H9 (cell line): Measurements from ENCODE around the gene BRF1. TPM values are rescaled to one million over a fixed set of nuclear protein-coding genes. Genes with fewer than 3 reads are reported as not detected.

Experiments
- DNase-seq: peaks from one replicate; pipeline ENCODE4 v3.0.0-alpha.2; 2017
- H2AFZ ChIP-seq: one replicate; pipeline ENCODE4 v1.6.1; 2013; ENCODE audit warnings: mild to moderate bottlenecking, low read length, control low read depth, moderate library complexity
- H2AK5ac ChIP-seq: 2 replicates; pipeline ENCODE4 v1.6.1; 2013; ENCODE audit warnings: low read length, control low read depth, mixed read lengths; ENCODE audit not compliant: insufficient read length
- H2BK120ac ChIP-seq: one replicate; pipeline ENCODE4 v1.6.1; 2013; ENCODE audit warnings: low read depth, mild to moderate bottlenecking, low read length, control low read depth, inconsistent platforms; ENCODE audit not compliant: poor library complexity, severe bottlenecking
- H2BK12ac ChIP-seq: 2 replicates; pipeline ENCODE4 v1.6.1; 2013; ENCODE audit warnings: low read length, control low read depth, mixed read lengths, low read depth; ENCODE audit not compliant: insufficient read length
- H2BK15ac ChIP-seq: 2 replicates; pipeline ENCODE4 v1.6.1; 2013; ENCODE audit warnings: low read depth, low read length, control low read depth
- H2BK20ac ChIP-seq: one replicate; pipeline ENCODE4 v1.6.1; 2013; ENCODE audit warnings: low read depth, mild to moderate bottlenecking, low read length, control low read depth, inconsistent platforms; ENCODE audit not compliant: poor library complexity, severe bottlenecking
- H2BK5ac ChIP-seq: 2 replicates; pipeline ENCODE4 v1.6.1; 2013; ENCODE audit warnings: low read length, control low read depth, mixed read lengths; ENCODE audit not compliant: insufficient read length
- H3K14ac ChIP-seq: 2 replicates; pipeline ENCODE4 v1.6.1; 2013; ENCODE audit warnings: low read length, control low read depth; ENCODE audit not compliant: insufficient read depth
- H3K18ac ChIP-seq: 2 replicates; pipeline ENCODE4 v1.6.1; 2013; ENCODE audit warnings: low read depth, mild to moderate bottlenecking, mixed read lengths, low read length, control low read depth; ENCODE audit not compliant: insufficient read length
- H3K23ac ChIP-seq: 2 replicates; pipeline ENCODE4 v1.6.1; 2013; ENCODE audit warnings: low read length, control low read depth, mixed read lengths, low read depth; ENCODE audit not compliant: insufficient read length
- H3K23me2 ChIP-seq: 2 replicates; pipeline ENCODE4 v1.6.1; 2013; ENCODE audit warnings: low read depth, mild to moderate bottlenecking, mixed read lengths, low read length, control low read depth; ENCODE audit not compliant: insufficient read length, poor library complexity, severe bottlenecking
- H3K27ac ChIP-seq: 2 replicates; pipeline ENCODE4 v1.5.1; 2013; ENCODE audit warnings: low read length, control low read depth, mixed read lengths, low read depth; ENCODE audit not compliant: insufficient read length
- H3K27me3 ChIP-seq: 2 replicates; pipeline ENCODE4 v1.6.1; 2013; ENCODE audit warnings: low read length, control low read depth, inconsistent platforms; ENCODE audit not compliant: insufficient read depth
- H3K4ac ChIP-seq: 2 replicates; pipeline ENCODE4 v1.6.1; 2013; ENCODE audit warnings: low read depth, mild to moderate bottlenecking, control low read depth, inconsistent platforms, low read length, moderate library complexity
- H3K4me1 ChIP-seq: 2 replicates; pipeline ENCODE4 v1.6.1; 2013; ENCODE audit warnings: low read length, control low read depth, inconsistent platforms; ENCODE audit not compliant: insufficient read depth
- H3K4me2 ChIP-seq: 2 replicates; pipeline ENCODE4 v1.6.1; 2013; ENCODE audit warnings: low read length, control low read depth, mixed read lengths; ENCODE audit not compliant: insufficient read length, insufficient read depth
- H3K56ac ChIP-seq: 2 replicates; pipeline ENCODE4 v1.6.1; 2013; ENCODE audit warnings: low read depth, mild to moderate bottlenecking, mixed read lengths, low read length, control low read depth; ENCODE audit not compliant: insufficient read length
- H3K79me1 ChIP-seq: 2 replicates; pipeline ENCODE4 v1.6.1; 2013; ENCODE audit warnings: low read depth, mild to moderate bottlenecking, moderate library complexity, low read length, control low read depth, inconsistent platforms; ENCODE audit not compliant: insufficient read depth, poor library complexity, severe bottlenecking
- H3K79me2 ChIP-seq: 2 replicates; pipeline ENCODE4 v1.6.1; 2013; ENCODE audit warnings: low read length, control low read depth, inconsistent platforms; ENCODE audit not compliant: insufficient read depth
- H3K9ac ChIP-seq: 2 replicates; pipeline ENCODE4 v1.6.1; 2013; ENCODE audit warnings: low read length, control low read depth, mixed read lengths; ENCODE audit not compliant: insufficient read length; ENCODE audit errors: extremely low read depth
- H3K9me3 ChIP-seq: one replicate; pipeline ENCODE4 v1.6.1; 2013; ENCODE audit warnings: low read depth, low read length, inconsistent platforms; ENCODE audit not compliant: control insufficient read depth
- H3T11ph ChIP-seq: one replicate; pipeline ENCODE4 v1.6.1; 2013; ENCODE audit warnings: mild to moderate bottlenecking, low read length, control low read depth, inconsistent platforms
- H4K20me1 ChIP-seq: one replicate; pipeline ENCODE4 v1.6.1; 2013; ENCODE audit not compliant: control insufficient read depth, insufficient read length, insufficient read depth
- H4K5ac ChIP-seq: 2 replicates; pipeline ENCODE4 v1.6.1; 2013; ENCODE audit warnings: low read depth, mild to moderate bottlenecking, mixed read lengths, low read length, control low read depth; ENCODE audit not compliant: insufficient read length
- H4K8ac ChIP-seq: replicated peaks from 2 replicates; pipeline ENCODE4 v1.6.1; 2013; ENCODE audit warnings: low read length, control low read depth, mixed read lengths, low read depth; ENCODE audit not compliant: insufficient read length
- H4K91ac ChIP-seq: 2 replicates; pipeline ENCODE4 v1.6.1; 2013; ENCODE audit warnings: low read depth, mild to moderate bottlenecking, moderate library complexity, mixed read lengths, low read length, control low read depth; ENCODE audit not compliant: insufficient read length
- H3K27ac Mint-ChIP-seq, 3 experiments: 2 replicates in 2 of 3; 3 replicates in 1 of 3; pipeline ENCODE4 v1.8.0; 2020 to 2021; ENCODE audit warnings: mixed read lengths in 3 of 3, mild to moderate bottlenecking in 1 of 3, moderate library complexity in 1 of 3
- H3K27me3 Mint-ChIP-seq: 2 replicates; pipeline ENCODE4 v1.8.0; 2021; ENCODE audit warnings: low read depth, mild to moderate bottlenecking, moderate library complexity, mixed read lengths
- H3K36me3 Mint-ChIP-seq, 3 experiments: 2 replicates in 2 of 3; 3 replicates in 1 of 3; pipeline ENCODE4 v1.8.0; 2020 to 2021; ENCODE audit warnings: low read depth in 3 of 3, mixed read lengths in 3 of 3; ENCODE audit not compliant: insufficient read depth in 1 of 3
- H3K4me1 Mint-ChIP-seq, 2 experiments: 2 replicates each; pipeline ENCODE4 v1.8.0; 2020; ENCODE audit warnings: mixed read lengths in 2 of 2
- H3K4me3 Mint-ChIP-seq, 2 experiments: 2 replicates in 1 of 2; 3 replicates in 1 of 2; pipeline ENCODE4 v1.8.0; 2020 to 2021; ENCODE audit warnings: mild to moderate bottlenecking in 2 of 2, mixed read lengths in 2 of 2, moderate library complexity in 1 of 2
- H3K9me3 Mint-ChIP-seq, 2 experiments: 2 replicates in 1 of 2; 3 replicates in 1 of 2; pipeline ENCODE4 v1.8.0; 2020; ENCODE audit warnings: mild to moderate bottlenecking in 2 of 2, mixed read lengths in 2 of 2, moderate library complexity in 1 of 2
- CTCF ChIP-seq: fragments of 200-600 bp; sonication (generic); conservative IDR thresholded peaks from 3 replicates; pipeline ENCODE4 v1.8.0; 2021; ENCODE audit warnings: antibody characterized with exemption, mild to moderate bottlenecking
- WGBS: extraction: QIAGEN DNeasy Blood & Tissue Kit; methylation state at CpG from one replicate; pipeline ENCODE4 v1.1.7; 2013; ENCODE audit warnings: missing lambda C conversion rate, low lambda C conversion rate, mixed read lengths; ENCODE audit not compliant: insufficient read length; ENCODE audit errors: extremely low coverage; 5-methylcytosine and 5-hydroxymethylcytosine counted together
- total RNA-seq: library from RNA; stranded (reverse); gene quantifications from 2 replicates; pipeline ENCODE4 v1.2.1, GENCODE V29; 2021

Gene BRF1
- total RNA-seq, 1 experiment from 2014 or later = 28.3 TPM

GRCh38 chr14:105161964-105162668 lies 138.7 kb downstream of the BRF1 start:
- Mint-ChIP-seq H3K36me3 (no peaks in the 10 kb centered on the region), H3K4me1 (peaks cover 2 to 22% of the 10 kb centered on the region in 2 experiments), H3K9me3 (no peaks in the 10 kb centered on the region), H3K27me3 (peaks cover 12% of the 10 kb centered on the region), H3K4me3 (no peak overlapping the region), H3K27ac (peak overlapping the region in 1 of 3 experiments; percentile 61; a peak in 1 of 7 replicates)
- Histone ChIP-seq H4K8ac (no peak overlapping the region), H4K5ac (no peak overlapping the region), H3K18ac (no peak overlapping the region), H3K4ac (no peak overlapping the region), H2BK12ac (no peak overlapping the region), H3T11ph (no peak overlapping the region), H3K9ac (no peak overlapping the region), H2BK5ac (no peak overlapping the region), H3K4me2 (no peak overlapping the region), H2BK120ac (no peak overlapping the region), H3K27ac (no peak overlapping the region), H3K4me1 (no peaks in the 10 kb centered on the region), H3K23me2 (no peaks in the 10 kb centered on the region), H3K79me1 (no peaks in the 10 kb centered on the region), H4K20me1 (no peaks in the 10 kb centered on the region), H3K27me3 (peaks cover 7% of the 10 kb centered on the region; the same call in 1 of the 2 replicates), H2BK15ac (no peak overlapping the region), H3K79me2 (no peaks in the 10 kb centered on the region), H2AK5ac (no peak overlapping the region), H3K56ac (no peak overlapping the region), H3K23ac (no peak overlapping the region), H4K91ac (no peak overlapping the region), H2AFZ (no peak overlapping the region), H3K14ac (peak overlapping the region; percentile 12; the same call in 1 of the 2 replicates), H3K9me3 (no peaks in the 10 kb centered on the region), H2BK20ac (no peak overlapping the region)
- no peak for DNase-seq
- TF ChIP-seq CTCF = no peak
- WGBS = no CpG with 5 or more reads among the region's 10 CpGs
